ENCODE data around the gene C2orf72. TPM values are rescaled to one million over a fixed set of nuclear protein-coding genes. Genes with fewer than 3 reads are reported as not detected.
"Not testable (repeated sequence)": the region's sequence is repeated elsewhere in the genome, so short reads cannot be mapped to it uniquely, and the experiment has no call there.

C2orf72 gene
- total RNA-seq, 2 donors from 2014 or later, result 0.18 to 5.7 TPM

DNA sequence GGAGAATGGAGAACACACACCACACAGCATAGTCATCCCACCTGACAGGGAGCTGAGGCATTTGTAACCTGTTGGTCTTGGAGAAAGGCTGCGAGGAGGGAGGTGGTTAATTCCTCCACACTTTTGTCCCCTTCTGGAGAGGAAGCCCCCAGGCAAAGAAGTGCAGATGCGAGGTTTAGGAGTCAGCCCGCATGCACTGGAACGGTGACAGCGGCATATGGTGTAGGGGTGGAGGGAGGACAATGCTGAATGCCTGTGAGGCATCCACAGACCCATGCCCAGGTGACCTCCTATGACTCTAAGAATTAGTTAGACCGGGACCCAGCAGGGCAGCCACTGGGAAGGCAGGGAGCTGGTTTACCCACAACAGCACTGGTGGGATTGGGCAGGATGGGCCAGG, 29.2 kb upstream of the C2orf72 start:
- DNase-seq (ENCODE audit: low spot score in 2 of 2) (no peak), ATAC-seq (no peak)
- no peak overlapping the region for H3K27ac Mint-ChIP-seq
- H3K9me3 Mint-ChIP-seq, result peaks cover 12 to 19% of the 10 kb centered on the region in 2 donors
- H3K36me3 Mint-ChIP-seq, result peaks cover 0 to 9% of the 10 kb centered on the region in 2 donors

- no peak for ATAC-seq
- DNase-seq (ENCODE audit: low spot score in 2 of 2), result no peak
- Mint-ChIP-seq H3K27ac (no peak overlapping the region), H3K9me3 (peaks cover 12 to 13% of the 10 kb centered on the region in 2 donors), H3K36me3 (peaks cover 0 to 9% of the 10 kb centered on the region in 2 donors)
Measured at GRCh38 chr2:231009236-231009919, 27.9 kb upstream of the C2orf72 start.

- no peak for DNase-seq (ENCODE audit: low spot score in 2 of 2)
- Mint-ChIP-seq H3K9me3 (peaks cover 4% of the 10 kb centered on the region in 2 donors), H3K36me3 (peaks cover 0 to 4% of the 10 kb centered on the region in 2 donors), H3K27ac (no peak overlapping the region)
- no peak for ATAC-seq
Measured at GRCh38 chr2:231010201-231010730, 27.1 kb upstream of the C2orf72 start.

DNA sequence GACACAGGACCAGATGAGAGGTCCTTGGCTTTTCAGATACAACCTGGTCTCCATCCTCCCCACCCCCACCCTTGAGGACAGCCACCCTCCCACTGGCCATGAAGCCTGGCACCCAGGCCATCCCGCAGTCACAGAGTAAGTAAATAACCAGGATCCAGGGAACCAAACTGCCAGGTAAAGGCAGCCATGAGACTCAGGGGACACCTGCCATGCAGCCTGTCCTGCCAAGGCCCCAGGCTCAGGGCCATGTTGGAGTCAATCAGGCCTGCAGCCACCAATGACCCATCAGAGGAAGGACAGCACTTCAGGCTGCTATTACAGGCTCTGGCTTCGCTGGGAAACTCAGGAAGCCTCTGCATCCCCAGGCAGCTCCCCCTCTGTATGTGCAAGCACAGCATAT, 25.8 kb upstream of the C2orf72 start:
- Mint-ChIP-seq H3K36me3 (no peaks in the 10 kb centered on the region), H3K9me3 (no peaks in the 10 kb centered on the region), H3K27ac (no peak overlapping the region)
- ATAC-seq (no peak), DNase-seq (ENCODE audit: low spot score in 2 of 2) (no peak)

DNA sequence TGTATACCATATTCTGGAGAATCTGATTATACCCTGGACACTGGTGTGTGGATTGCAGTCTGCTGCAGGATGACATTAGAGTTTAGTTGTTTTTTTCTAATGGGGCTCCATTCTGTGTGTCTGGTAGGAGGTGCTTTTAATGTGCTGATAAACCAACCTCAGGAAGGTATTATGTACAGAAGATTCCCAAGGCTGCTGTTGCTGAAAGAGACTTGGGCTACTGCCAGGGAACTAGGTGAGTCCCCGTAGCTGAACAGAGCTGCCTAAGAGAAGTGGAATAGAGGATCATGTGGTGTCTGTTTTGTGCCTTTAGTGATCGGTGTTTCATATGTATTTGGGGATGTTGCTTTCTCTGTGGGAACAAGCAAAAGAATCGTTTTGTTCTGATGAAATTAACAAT, 24.9 kb upstream of the C2orf72 start:
- no peak for ATAC-seq
- H3K9me3 Mint-ChIP-seq, result no peaks in the 10 kb centered on the region
- DNase-seq (ENCODE audit: low spot score in 2 of 2), result no peak
- H3K36me3 Mint-ChIP-seq, result no peaks in the 10 kb centered on the region
- no peak overlapping the region for H3K27ac Mint-ChIP-seq

GRCh38 chr2:231013820-231014219, 23.5 kb upstream of the C2orf72 start:
- DNase-seq (ENCODE audit: low spot score in 2 of 2) (no peak), ATAC-seq (no peak)
- no peak overlapping the region for H3K27ac Mint-ChIP-seq
- no peaks in the 10 kb centered on the region for H3K9me3 Mint-ChIP-seq
- no peaks in the 10 kb centered on the region for H3K36me3 Mint-ChIP-seq

- Mint-ChIP-seq H3K36me3 (no peaks in the 10 kb centered on the region), H3K27ac (no peak overlapping the region), H3K9me3 (no peaks in the 10 kb centered on the region)
- no peak for ATAC-seq
- DNase-seq (ENCODE audit: low spot score in 2 of 2), result no peak
Measured at GRCh38 chr2:231015478-231015877, 21.8 kb upstream of the C2orf72 start.

GRCh38 chr2:231015926-231016325, 21.4 kb upstream of the C2orf72 start:
- H3K36me3 Mint-ChIP-seq, result no peaks in the 10 kb centered on the region
- no peak overlapping the region for H3K27ac Mint-ChIP-seq
- DNase-seq (ENCODE audit: low spot score in 2 of 2) (no peak), ATAC-seq (no peak)
- no peaks in the 10 kb centered on the region for H3K9me3 Mint-ChIP-seq

DNA sequence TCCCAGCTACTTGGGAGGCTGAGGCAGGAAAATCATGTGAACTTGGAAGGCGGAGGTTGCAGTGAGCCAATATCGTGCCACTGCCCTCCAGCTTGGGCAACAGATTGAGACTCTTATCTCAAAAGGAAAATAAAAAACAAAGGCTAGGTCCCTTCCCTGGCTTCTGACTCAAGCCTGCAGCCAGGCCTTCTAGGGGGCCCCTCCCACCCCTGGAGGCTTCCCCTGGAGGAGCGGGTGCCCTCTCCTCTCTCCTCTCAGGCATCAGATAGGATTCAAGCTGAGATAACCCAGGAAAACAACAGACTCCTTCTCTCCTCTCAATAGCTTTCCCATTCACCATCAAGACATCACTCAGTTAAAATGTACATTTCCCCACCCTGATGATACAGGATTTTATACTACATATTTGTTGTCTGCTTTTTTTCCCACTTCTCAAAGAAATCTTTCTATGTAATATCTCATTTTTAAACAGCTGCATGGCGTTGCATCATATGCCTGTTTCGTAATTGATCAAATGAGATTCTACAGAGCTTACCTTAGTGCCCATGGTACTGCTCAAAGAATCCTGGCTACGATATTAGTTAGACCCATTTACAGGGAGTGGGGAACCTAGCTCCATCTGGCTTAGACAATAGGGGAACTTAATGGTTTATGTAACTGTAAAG, 20.6 kb upstream of the C2orf72 start:
- H3K9me3 Mint-ChIP-seq, result no peaks in the 10 kb centered on the region
- no peak for DNase-seq (ENCODE audit: low spot score in 2 of 2)
- no peaks in the 10 kb centered on the region for H3K36me3 Mint-ChIP-seq
- no peak for ATAC-seq
- no peak overlapping the region for H3K27ac Mint-ChIP-seq

DNA sequence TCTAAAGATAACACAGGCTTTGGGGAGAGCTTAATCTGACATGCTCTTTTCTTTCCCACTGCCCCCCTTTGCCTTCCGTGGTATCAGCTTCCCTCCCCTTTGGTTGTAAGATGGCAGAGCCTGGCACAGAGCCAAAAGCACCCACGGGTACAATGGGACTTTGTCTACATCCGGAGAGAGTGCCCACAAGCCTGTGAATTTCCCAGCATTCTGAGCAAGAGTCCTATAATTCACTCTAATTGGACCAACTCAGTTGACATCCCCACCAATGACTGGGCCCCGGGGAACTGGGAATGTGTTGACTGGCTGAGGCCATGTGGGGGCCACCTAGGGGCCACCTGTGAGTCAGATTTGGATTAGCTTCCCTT, 20.1 kb upstream of the C2orf72 start:
- H3K36me3 Mint-ChIP-seq, result no peaks in the 10 kb centered on the region
- ATAC-seq (no peak), DNase-seq (ENCODE audit: low spot score in 2 of 2) (no peak)
- H3K9me3 Mint-ChIP-seq, result no peaks in the 10 kb centered on the region
- H3K27ac Mint-ChIP-seq, result no peak overlapping the region

- Mint-ChIP-seq H3K27ac (no peak overlapping the region), H3K36me3 (no peaks in the 10 kb centered on the region), H3K9me3 (no peaks in the 10 kb centered on the region)
- DNase-seq (ENCODE audit: low spot score in 2 of 2) (no peak), ATAC-seq (no peak)
Measured at GRCh38 chr2:231018184-231018583, 19.1 kb upstream of the C2orf72 start.

- not testable (repeated sequence) for ATAC-seq; H3K27ac Mint-ChIP-seq; DNase-seq (ENCODE audit: low spot score in 2 of 2); H3K36me3 Mint-ChIP-seq; H3K9me3 Mint-ChIP-seq
Measured at GRCh38 chr2:231025059-231025458, 12.3 kb upstream of the C2orf72 start.

GRCh38 chr2:231028889-231029288, 8.4 kb upstream of the C2orf72 start:
- DNase-seq (ENCODE audit: low spot score in 2 of 2) (no peak), ATAC-seq (no peak)
- Mint-ChIP-seq H3K27ac (no peak overlapping the region), H3K36me3 (no peaks in the 10 kb centered on the region), H3K9me3 (no peaks in the 10 kb centered on the region)

DNA sequence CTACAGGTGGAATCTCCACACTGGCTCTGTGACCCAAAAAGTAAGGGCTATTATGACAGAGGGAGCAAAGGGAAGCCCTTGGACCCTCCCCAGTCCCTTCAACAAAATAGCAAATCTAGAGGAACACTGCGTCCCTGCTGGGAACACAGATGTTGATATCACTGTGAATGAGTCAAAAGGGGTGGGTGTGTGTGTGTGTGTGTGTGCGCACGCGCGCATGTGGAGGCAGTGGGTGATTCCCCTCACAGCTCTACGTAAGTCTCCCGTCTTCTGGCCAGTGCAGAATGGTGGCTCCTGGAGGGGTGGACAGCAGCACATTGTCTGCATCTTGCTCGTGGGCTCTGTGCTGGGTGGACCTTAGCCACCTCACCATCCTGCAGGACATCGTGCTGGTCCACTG, 7.8 kb upstream of the C2orf72 start:
- no peak for DNase-seq (ENCODE audit: low spot score in 2 of 2)
- H3K27ac Mint-ChIP-seq, result no peak overlapping the region
- no peaks in the 10 kb centered on the region for H3K9me3 Mint-ChIP-seq
- no peaks in the 10 kb centered on the region for H3K36me3 Mint-ChIP-seq
- no peak for ATAC-seq

DNA sequence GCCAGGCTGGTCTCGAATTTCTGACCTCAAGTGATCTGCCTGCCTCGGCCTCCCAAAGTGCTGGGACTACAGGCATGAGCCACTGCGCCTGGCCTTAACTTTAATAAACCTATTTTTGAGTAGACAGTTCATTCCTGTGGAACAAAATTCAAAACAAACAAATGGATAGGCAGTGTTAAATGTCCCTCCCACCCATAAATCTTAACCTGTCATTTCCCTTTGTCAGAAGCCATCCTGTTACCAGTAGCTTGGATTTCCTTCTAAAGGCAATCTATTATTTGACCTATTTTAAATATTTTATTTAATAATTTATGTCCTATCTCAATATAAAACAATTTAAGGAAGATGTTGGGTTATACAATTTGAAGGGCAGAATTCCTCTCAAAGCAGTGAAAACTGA, 6.6 kb upstream of the C2orf72 start:
- H3K27ac Mint-ChIP-seq, result no peak overlapping the region
- no peaks in the 10 kb centered on the region for H3K9me3 Mint-ChIP-seq

GRCh38 chr2:231032575-231033140, 4.7 kb upstream of the C2orf72 start:
- Mint-ChIP-seq H3K9me3 (no peaks in the 10 kb centered on the region), H3K27ac (no peak overlapping the region), H3K36me3 (no peaks in the 10 kb centered on the region)
- DNase-seq (ENCODE audit: low spot score in 2 of 2) (no peak), ATAC-seq (no peak)

More for the DNA sequence above, 6.6 kb upstream of the C2orf72 start:
- H3K36me3 Mint-ChIP-seq, result no peaks in the 10 kb centered on the region
- DNase-seq (ENCODE audit: low spot score in 2 of 2) (no peak), ATAC-seq (no peak)

GRCh38 chr2:231033147-231034132, 3.9 kb upstream of the C2orf72 start:
- Mint-ChIP-seq H3K9me3 (no peaks in the 10 kb centered on the region), H3K36me3 (no peaks in the 10 kb centered on the region), H3K27ac (no peak overlapping the region)
- DNase-seq (ENCODE audit: low spot score in 2 of 2) (no peak), ATAC-seq (no peak)

Measured in activated naive CD4-positive, alpha-beta T cell treated with anti-CD3 and anti-CD28 coated beads, Interleukin-2, amount 50 U/mL, for 72 hours (primary cell).